ENCODE measurements around the gene PDHX.

DNA sequence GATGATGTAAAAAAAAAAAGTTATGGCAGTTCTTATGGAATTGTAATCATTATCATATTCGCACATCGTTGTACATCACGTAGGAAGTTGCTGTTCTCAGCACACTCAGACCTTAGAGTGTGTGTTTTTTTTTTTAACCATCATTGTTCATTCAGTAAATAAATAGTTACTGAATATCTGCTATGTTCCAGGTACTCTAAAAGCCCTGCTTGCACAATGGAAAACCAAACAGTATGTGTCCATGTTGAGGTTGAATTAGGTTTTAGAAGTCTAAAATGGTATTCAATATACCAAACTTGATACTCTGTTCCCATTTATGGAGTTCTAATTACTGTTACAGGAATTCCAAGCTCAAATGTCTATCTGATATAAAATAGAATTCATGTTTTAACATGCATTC, 41.2 kb downstream of the PDHX start:
- TF ChIP-seq CTCF (IDR thresholded peaks at IDR 0.05) (no peak), EP300 (IDR thresholded peaks at IDR 0.05) (no peak)

Data from upper lobe of left lung (tissue), 4 donors.